Duodenal mucosa (tissue), 2 donors: ENCODE data around the gene MAGEB4.

Experiments
- H3K27ac ChIP-seq: one replicate; pipeline ENCODE4 v1.7.0; 2013; ENCODE audit warnings: low read depth, low read length
- H3K27me3 ChIP-seq, 2 donors: one replicate each; pipeline ENCODE4 v1.7.0; 2013; ENCODE audit warnings: low read length in 2 of 2, control low read depth in 1 of 2; ENCODE audit not compliant: insufficient read depth in 2 of 2, control insufficient read depth in 1 of 2
- H3K36me3 ChIP-seq, 2 donors: one replicate each; pipeline ENCODE4 v1.7.0; 2013; ENCODE audit warnings: low read length in 2 of 2, control low read depth in 1 of 2; ENCODE audit not compliant: insufficient read depth in 2 of 2, control insufficient read depth in 1 of 2
- H3K4me1 ChIP-seq, 2 donors: one replicate each; pipeline ENCODE4 v1.7.0; 2013; ENCODE audit warnings: low read length in 2 of 2, control low read depth in 1 of 2; ENCODE audit not compliant: insufficient read depth in 2 of 2, control insufficient read depth in 1 of 2
- H3K4me3 ChIP-seq, 2 donors: one replicate each; pipeline ENCODE4 v1.7.0; 2013; ENCODE audit warnings: low read length in 2 of 2, low read depth in 1 of 2
- H3K9ac ChIP-seq, 2 donors: one replicate each; pipeline ENCODE4 v1.7.0; 2013; ENCODE audit warnings: low read length in 2 of 2, low read depth in 1 of 2
- H3K9me3 ChIP-seq, 2 donors: one replicate each; pipeline ENCODE4 v1.7.0; 2013; ENCODE audit warnings: low read length in 2 of 2, control low read depth in 1 of 2; ENCODE audit not compliant: control insufficient read depth in 1 of 2

MAGEB4 gene

DNA sequence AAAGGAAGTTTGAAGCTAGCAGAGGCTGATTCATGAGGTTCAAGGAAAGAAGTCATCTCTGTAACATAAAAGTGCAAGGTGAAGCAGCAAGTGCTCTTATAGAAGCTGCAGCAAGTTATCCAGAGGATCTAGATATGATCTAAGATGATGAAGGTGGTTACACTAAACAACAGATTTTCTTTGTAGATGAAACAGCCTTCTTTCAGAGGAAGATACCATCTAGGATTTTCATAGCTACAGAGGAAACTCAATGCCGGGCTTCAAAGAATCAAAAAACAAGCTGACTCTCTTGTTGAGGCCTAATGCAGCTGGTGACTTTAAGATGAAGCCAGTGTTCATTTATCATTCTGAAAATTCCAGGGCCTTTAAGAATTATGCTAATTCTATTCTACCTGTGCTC, 38.6 kb downstream of the MAGEB4 start:
- Histone ChIP-seq H3K9me3 (no peaks in the 10 kb centered on the region), H3K27me3 (no peaks in the 10 kb centered on the region), H3K27ac (no peak overlapping the region), H3K36me3 (no peaks in the 10 kb centered on the region), H3K9ac (no peak overlapping the region), H3K4me1 (no peaks in the 10 kb centered on the region), H3K4me3 (no peak overlapping the region)

DNA sequence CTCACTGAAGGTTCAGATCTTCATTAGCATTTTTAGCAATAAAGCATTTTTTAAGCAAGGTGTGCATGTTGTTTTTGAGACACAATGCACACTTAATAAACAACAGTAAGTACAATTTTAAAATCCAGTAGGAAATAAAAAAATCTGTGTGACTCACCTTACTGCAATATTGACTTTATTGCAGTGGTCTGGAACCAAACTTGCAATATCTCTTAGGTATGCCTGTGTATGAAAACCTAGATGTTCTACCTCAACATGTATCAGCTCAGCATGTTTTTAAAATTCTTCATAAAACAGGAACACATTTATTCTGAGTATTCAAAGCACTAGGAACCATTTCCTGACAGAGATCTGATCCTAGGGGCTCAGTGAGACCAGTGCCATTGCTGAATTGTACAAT, 40.7 kb downstream of the MAGEB4 start:
- Histone ChIP-seq H3K36me3 (no peaks in the 10 kb centered on the region), H3K9ac (no peak overlapping the region), H3K9me3 (no peaks in the 10 kb centered on the region), H3K27ac (no peak overlapping the region), H3K27me3 (no peaks in the 10 kb centered on the region), H3K4me1 (no peaks in the 10 kb centered on the region), H3K4me3 (no peak overlapping the region)

DNA sequence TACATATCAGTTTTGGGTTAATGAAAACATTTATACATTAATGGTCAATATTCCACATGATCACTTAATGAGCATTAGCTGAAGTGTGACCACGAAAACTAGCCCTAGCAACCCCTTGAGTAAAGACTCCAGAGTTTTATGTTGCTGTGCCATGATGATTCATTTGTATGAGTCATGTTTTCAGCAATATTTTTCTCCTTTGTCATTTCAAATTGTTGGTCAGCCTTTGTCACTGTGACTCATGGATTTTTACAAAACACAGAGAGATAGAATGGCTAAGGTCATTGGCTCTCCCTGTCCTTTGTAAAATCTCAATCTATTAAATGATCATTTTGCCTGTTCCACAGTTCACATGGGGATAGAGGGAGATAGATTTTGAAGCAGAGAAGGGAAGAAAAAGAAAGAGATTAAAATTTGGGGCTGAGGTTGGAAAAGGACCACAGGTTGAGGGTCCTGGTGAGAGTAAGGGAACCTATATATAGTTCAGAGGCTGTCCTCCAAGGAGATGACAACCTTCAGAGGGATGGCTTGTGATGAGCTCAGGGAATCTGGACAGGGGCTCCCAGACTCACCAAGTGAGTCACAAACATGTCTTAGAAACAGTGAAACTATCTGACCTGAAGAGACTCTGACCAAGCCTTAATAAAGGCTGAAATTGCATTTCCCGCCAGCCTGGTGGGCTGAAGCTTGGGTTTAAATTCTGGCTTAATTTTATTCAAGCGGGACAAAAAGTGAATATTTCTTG, 41.8 kb downstream of the MAGEB4 start:
- Histone ChIP-seq H3K27me3 (no peaks in the 10 kb centered on the region), H3K9ac (no peak overlapping the region), H3K9me3 (no peaks in the 10 kb centered on the region), H3K27ac (no peak overlapping the region), H3K36me3 (no peaks in the 10 kb centered on the region), H3K4me3 (no peak overlapping the region), H3K4me1 (no peaks in the 10 kb centered on the region)
